VCaP (cell line): ENCODE measurements around the gene HOXB13.

ENCODE experiments used
- H3K27ac ChIP-seq: fragments of 450-650 bp; 2 replicates; pipeline ENCODE4 v1.5.1; 2017
- TF ChIP-seq, protein P1 (sequence below): fragments of 450-650 bp; conservative IDR thresholded peaks from 2 replicates; pipeline ENCODE4 v1.5.1; 2017; ENCODE audit warnings: mild to moderate bottlenecking, moderate library complexity

Gene HOXB13

DNA sequence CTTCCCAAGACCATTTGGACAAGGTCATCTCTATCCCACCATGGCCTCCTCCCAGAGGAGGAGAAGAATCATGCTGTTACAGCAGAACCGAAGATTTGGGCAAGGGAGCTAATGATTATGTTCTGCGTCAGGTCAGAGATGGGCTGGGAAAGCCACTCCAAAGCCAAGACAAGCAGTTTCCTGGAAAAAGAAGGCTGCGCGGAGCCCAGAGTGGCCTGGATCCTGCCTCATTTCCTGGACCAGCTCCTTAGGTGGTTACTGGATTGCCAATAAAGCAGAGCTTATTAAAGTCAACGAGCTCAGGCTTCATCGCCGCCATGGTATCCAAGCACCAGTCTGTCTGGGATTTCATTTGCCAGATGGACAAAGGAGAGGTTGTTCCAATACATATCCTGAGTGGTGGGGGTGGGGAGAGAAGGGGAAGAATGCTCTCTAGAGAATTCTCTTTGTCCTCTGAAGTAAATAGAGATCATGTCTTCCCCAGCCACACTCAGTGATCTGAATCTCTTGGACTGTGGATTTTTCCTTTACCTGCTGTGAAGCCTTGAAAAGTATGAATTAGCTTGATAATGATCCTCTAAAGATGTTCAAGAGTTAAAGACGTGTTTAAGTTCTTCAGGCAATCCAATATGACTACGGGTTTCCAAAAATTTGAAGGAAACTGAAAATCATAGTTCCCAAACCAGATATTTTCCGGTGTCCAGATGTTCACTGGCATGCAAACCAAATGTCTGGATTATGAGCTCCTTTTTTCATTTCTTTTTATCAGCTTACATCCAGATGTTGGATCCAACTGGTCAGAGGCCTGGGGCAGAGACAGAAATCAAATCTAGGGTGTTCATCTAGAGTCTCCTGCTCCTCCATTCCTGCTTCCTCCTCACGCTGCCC is 23.9 kb downstream of the HOXB13 start:
- TF ChIP-seq, protein P1, sequence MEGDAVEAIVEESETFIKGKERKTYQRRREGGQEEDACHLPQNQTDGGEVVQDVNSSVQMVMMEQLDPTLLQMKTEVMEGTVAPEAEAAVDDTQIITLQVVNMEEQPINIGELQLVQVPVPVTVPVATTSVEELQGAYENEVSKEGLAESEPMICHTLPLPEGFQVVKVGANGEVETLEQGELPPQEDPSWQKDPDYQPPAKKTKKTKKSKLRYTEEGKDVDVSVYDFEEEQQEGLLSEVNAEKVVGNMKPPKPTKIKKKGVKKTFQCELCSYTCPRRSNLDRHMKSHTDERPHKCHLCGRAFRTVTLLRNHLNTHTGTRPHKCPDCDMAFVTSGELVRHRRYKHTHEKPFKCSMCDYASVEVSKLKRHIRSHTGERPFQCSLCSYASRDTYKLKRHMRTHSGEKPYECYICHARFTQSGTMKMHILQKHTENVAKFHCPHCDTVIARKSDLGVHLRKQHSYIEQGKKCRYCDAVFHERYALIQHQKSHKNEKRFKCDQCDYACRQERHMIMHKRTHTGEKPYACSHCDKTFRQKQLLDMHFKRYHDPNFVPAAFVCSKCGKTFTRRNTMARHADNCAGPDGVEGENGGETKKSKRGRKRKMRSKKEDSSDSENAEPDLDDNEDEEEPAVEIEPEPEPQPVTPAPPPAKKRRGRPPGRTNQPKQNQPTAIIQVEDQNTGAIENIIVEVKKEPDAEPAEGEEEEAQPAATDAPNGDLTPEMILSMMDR: no peak
- H3K27ac ChIP-seq: no peak overlapping the region

DNA sequence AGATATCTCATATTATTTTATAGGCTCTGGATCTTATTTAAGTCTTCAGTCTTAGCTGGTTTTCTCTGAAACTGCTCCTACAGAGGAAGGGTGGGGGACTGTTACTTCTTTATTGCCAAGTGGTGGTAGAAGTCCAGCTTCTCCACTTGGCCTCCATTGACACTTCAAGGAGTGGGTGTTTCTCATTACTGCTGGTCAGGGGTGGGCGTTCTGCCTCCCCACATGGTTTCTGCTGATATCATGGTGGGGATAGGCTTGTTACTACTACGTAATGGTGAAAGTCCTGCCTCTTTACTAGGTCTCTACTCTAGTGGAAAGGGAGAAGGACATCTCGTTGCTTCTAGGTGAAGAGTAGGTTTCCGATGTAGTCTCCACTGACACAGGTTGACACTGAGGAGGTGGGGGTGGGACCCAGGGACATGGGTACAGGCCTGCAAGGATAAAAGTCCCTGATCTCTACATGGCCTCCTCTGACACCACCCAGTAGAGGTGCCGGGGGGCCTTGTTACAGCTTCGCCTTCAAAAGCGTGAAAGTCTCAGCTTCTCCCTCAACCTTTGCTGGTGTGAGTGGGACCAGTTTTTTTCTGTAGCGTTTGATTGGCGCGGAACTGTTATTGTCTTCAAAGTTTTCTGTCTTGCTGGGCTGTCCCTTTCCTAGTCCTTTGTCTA is 26.6 kb downstream of the HOXB13 start:
- H3K27ac ChIP-seq: no peak overlapping the region
- TF ChIP-seq, protein P1: no peak

DNA sequence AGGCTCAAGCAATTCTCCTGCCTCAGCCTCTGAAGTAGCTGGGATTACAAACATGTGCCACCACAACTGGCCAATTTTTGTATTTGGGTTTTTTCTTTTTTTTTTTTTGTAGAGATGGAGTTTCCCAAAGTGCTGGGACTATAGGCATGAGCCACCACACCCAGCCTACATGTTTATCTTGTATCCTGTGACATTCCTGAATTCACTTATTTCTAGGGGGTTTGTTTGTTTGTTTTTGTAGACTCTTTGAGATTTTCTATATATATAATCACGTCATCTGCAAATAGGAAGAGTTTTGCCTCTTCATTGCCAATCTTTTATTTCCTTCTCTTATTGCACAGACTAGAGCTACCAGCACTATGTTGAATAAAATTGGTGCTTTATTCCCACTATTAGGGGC is 35.4 kb downstream of the HOXB13 start:
- no peak overlapping the region for H3K27ac ChIP-seq
- TF ChIP-seq, protein P1: no peak

DNA sequence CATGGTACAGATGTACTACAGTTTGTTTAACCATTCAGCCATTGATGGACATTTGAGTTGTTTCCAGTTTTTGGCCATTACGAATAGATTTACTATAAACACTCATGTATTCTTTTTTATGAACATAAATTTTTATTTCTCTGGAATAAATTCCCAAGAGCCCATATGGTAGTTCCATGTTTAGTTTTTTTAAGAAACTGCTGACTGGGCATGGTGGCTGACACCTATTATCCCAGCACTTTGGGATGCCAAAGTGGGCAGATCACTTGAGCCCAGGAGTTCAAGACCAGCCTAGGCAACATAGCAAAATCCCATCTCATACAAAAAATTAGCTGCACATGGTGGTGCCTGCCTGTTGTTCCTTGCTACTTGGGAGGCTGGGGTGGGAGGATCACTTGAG is 36.5 kb downstream of the HOXB13 start:
- TF ChIP-seq, protein P1: no peak
- H3K27ac ChIP-seq: no peak overlapping the region

DNA sequence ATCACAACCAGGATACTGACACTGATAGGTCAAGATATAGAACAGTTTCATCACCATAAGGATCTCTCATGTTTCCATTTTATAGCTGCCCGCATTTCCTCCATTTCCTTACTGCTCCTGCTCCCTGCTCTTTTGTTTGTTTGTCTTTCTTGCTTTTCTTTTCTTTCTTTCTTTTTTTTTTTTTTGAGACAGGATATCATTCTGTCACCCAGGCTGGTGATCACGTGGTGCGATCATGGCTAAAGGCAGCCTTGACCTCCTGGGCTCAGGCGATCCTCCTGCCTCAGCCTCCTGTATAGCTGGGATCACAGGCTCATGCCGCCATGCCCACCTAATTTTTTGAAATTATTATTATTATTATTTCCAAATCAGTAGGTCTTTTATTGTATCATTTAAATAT is 37.9 kb downstream of the HOXB13 start:
- no peak overlapping the region for H3K27ac ChIP-seq
- TF ChIP-seq, protein P1: no peak

DNA sequence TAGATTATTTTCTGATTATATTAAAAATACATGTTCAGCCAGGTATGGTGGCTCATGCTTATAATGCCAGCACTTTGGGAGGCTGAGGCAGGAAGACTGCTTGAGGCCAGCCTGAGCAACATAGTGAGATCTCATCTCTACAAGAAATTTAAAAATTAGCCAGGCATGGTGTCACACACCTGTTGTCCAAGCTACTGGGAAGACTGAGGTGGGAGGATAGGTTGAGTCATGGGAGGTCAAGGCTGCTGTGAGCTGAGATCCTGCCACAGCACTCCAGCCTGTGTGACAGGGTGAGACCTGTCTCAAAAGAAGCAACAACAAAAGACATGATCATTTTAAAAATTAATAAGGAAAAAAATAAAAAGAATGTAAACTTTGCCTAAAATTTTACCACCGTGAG is 46.9 kb downstream of the HOXB13 start:
- TF ChIP-seq, protein P1: no peak
- H3K27ac ChIP-seq: no peak overlapping the region

DNA sequence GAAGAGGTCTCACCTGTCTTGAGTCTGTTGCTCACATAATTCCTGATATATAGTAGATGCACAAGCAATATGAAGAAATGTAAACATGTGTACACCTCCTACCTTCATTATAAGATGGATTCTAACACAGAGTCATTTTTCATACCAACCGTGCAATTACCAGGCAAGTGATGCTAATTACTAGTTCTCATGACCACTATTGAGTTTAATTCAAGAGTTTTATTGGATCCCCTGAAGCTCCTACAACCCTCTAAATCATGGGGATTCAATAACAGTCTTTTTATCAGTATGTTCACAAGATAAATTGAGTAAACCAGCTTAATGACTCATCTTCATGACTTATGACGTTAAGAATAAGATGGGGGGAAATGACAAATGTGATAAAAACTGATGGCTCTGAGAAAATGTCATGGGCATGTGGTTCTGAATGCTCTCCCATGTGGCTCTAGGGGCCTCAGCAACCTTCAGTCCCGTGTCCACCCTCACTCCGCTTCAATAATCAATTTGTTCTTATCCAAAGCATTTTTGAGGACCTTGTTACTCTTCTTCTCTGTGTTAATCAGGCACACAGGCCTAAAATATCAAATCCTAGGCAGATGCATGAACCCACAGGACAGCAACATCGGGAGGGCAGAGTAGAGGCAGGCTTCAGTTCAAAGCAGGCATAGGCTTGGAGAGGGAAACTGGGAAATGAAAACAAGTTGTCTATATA is 49.0 kb downstream of the HOXB13 start:
- TF ChIP-seq, protein P1: no peak
- no peak overlapping the region for H3K27ac ChIP-seq
